IMR-90 (cell line): Measurements from ENCODE around the gene SPPL3. TPM values are rescaled to one million over a fixed set of nuclear protein-coding genes. Genes with fewer than 3 reads are reported as not detected.

ENCODE experiments used
- ATAC-seq: fragments of 200-7000 bp; cut with Tn5 transposase; 2 replicates; pipeline ENCODE4 v1.9.1; 2020; ENCODE audit warnings: low read depth, mild to moderate bottlenecking, moderate library complexity
- BruUV-seq: library from RNA; stranded (reverse); fragments of 400-500 nt; replicated peaks from 2 replicates; lab custom pipeline; 2021; lab: Mats Ljungman, UMichigan
- CTCF ChIA-PET: fragments of 300-600 bp; formaldehyde crosslinking; extraction: SDS; loops from one replicate; lab custom pipeline; 2021; ENCODE audit warnings: antibody characterized with exemption; lab: Yijun Ruan, JAX
- POLR2A ChIA-PET: fragments of 300-600 bp; sonication (Branson Sonifier 250); formaldehyde crosslinking; loops from one replicate; lab custom pipeline; 2022; ENCODE audit warnings: antibody characterized with exemption; ENCODE audit not compliant: unreplicated experiment; lab: Charles Lee
- DNase-seq: peaks from one replicate; pipeline ENCODE4 v3.0.0; 2013
- H2AFZ ChIP-seq: replicated peaks from 2 replicates; pipeline ENCODE3; 2013; ENCODE audit warnings: low read length, mild to moderate bottlenecking; ENCODE audit not compliant: poor library complexity
- H2AK5ac ChIP-seq: 2 replicates; pipeline ENCODE4 v1.6.1; 2013; ENCODE audit warnings: low read depth, low read length, inconsistent platforms
- H2AK9ac ChIP-seq: replicated peaks from 2 replicates; pipeline ENCODE3; 2013; ENCODE audit warnings: mild to moderate bottlenecking, low read depth, low read length, moderate library complexity; ENCODE audit not compliant: poor library complexity
- H2BK120ac ChIP-seq: 2 replicates; pipeline ENCODE4 v1.6.1; 2013; ENCODE audit warnings: low read depth, low read length, inconsistent platforms
- H2BK15ac ChIP-seq: 3 replicates; pipeline ENCODE4 v1.6.1; 2013; ENCODE audit warnings: low read depth, low read length, inconsistent platforms
- H2BK20ac ChIP-seq: 2 replicates; pipeline ENCODE4 v1.6.1; 2013; ENCODE audit warnings: low read depth, mild to moderate bottlenecking, inconsistent platforms, low read length, moderate library complexity
- H2BK5ac ChIP-seq: 2 replicates; pipeline ENCODE4 v1.6.1; 2013; ENCODE audit warnings: mild to moderate bottlenecking, low read depth, low read length, inconsistent platforms; ENCODE audit not compliant: poor library complexity, severe bottlenecking
- H3K14ac ChIP-seq: replicated peaks from 2 replicates; pipeline ENCODE4 v1.6.1; 2013; ENCODE audit warnings: low read depth, low read length, inconsistent platforms
- H3K18ac ChIP-seq: 2 replicates; pipeline ENCODE4 v1.6.1; 2013; ENCODE audit warnings: low read depth, low read length, control low read depth
- H3K23ac ChIP-seq: 2 replicates; pipeline ENCODE4 v1.6.1; 2013; ENCODE audit warnings: low read depth, low read length, inconsistent platforms
- H3K27ac ChIP-seq: 2 replicates; pipeline ENCODE4 v1.5.1; 2013; ENCODE audit warnings: mild to moderate bottlenecking, control low read depth, low read length; ENCODE audit not compliant: insufficient read depth
- H3K27me3 ChIP-seq: 2 replicates; pipeline ENCODE4 v1.6.1; 2013; ENCODE audit warnings: low read length; ENCODE audit not compliant: control insufficient read depth, insufficient read depth
- H3K36me3 ChIP-seq: 2 replicates; pipeline ENCODE4 v1.6.1; 2013; ENCODE audit warnings: low read length, mixed read lengths; ENCODE audit not compliant: control insufficient read depth, insufficient read depth
- H3K4ac ChIP-seq: 2 replicates; pipeline ENCODE4 v1.6.1; 2013; ENCODE audit warnings: low read depth, low read length, inconsistent platforms
- H3K4me1 ChIP-seq: 2 replicates; pipeline ENCODE4 v1.6.1; 2013; ENCODE audit warnings: low read length, mixed read lengths; ENCODE audit not compliant: control insufficient read depth, insufficient read depth
- H3K4me2 ChIP-seq: 2 replicates; pipeline ENCODE4 v1.6.1; 2013; ENCODE audit warnings: low read depth, mild to moderate bottlenecking, control low read depth, low read length, moderate library complexity
- H3K4me3 ChIP-seq: 2 replicates; pipeline ENCODE4 v1.5.1; 2013; ENCODE audit warnings: low read depth, mild to moderate bottlenecking, control low read depth, low read length, moderate library complexity; ENCODE audit not compliant: insufficient read depth
- H3K56ac ChIP-seq: 2 replicates; pipeline ENCODE4 v1.6.1; 2013; ENCODE audit warnings: low read length, inconsistent platforms; ENCODE audit not compliant: insufficient read depth; ENCODE audit errors: extremely low read depth
- H3K79me1 ChIP-seq, 2 experiments: 2 replicates each; pipeline ENCODE4 v1.6.1; 2013; ENCODE audit warnings: low read length in 2 of 2, inconsistent platforms in 1 of 2, low read depth in 1 of 2
- H3K9ac ChIP-seq: 2 replicates; pipeline ENCODE4 v1.6.1; 2013; ENCODE audit warnings: low read depth, low read length, control low read depth
- H3K9me1 ChIP-seq: 2 replicates; pipeline ENCODE4 v1.6.1; 2013; ENCODE audit warnings: low read length, inconsistent platforms; ENCODE audit not compliant: insufficient read depth
- H3K9me3 ChIP-seq: 2 replicates; pipeline ENCODE4 v1.6.1; 2013; ENCODE audit warnings: low read length; ENCODE audit not compliant: control insufficient read depth, insufficient read depth
- H4K20me1 ChIP-seq: 2 replicates; pipeline ENCODE4 v1.6.1; 2013; ENCODE audit warnings: low read length, inconsistent platforms; ENCODE audit not compliant: insufficient read depth
- H4K5ac ChIP-seq: 2 replicates; pipeline ENCODE4 v1.6.1; 2013; ENCODE audit warnings: mild to moderate bottlenecking, low read depth, low read length, control low read depth
- H4K8ac ChIP-seq, 2 experiments: 2 replicates each; pipeline ENCODE4 v1.6.1; 2013; ENCODE audit warnings: low read depth in 2 of 2, low read length in 2 of 2, control low read depth in 1 of 2, inconsistent platforms in 1 of 2
- H4K91ac ChIP-seq: 2 replicates; pipeline ENCODE4 v1.6.1; 2013; ENCODE audit warnings: low read depth, low read length, inconsistent platforms; ENCODE audit not compliant: insufficient read depth
- BHLHE40 ChIP-seq: fragments of 150-350 bp; IDR thresholded peaks from 2 replicates; pipeline ENCODE4 v1.6.1; 2016; ENCODE audit warnings: mild to moderate bottlenecking, low read depth, low read length
- CEBPB ChIP-seq: IDR thresholded peaks from 2 replicates; pipeline ENCODE4 v1.6.1; 2012; ENCODE audit warnings: low read depth, low read length, improper control_type of control experiment
- CHD1 ChIP-seq: IDR thresholded peaks from 2 replicates; pipeline ENCODE4 v1.6.1; 2012; ENCODE audit warnings: low read depth, low read length, improper control_type of control experiment
- CTCF ChIP-seq: conservative IDR thresholded peaks from 2 replicates; pipeline ENCODE4 v1.5.1; 2012; ENCODE audit warnings: mild to moderate bottlenecking, low read depth, low read length, improper control_type of control experiment
- ELK1 ChIP-seq: fragments of 150-350 bp; IDR thresholded peaks from 2 replicates; pipeline ENCODE4 v1.6.1; 2016; ENCODE audit warnings: low read depth, mild to moderate bottlenecking, low read length, moderate library complexity, borderline replicate concordance
- MAZ ChIP-seq: IDR thresholded peaks from 2 replicates; pipeline ENCODE4 v1.6.1; 2012; ENCODE audit warnings: low read depth, mild to moderate bottlenecking, low read length, improper control_type of control experiment, moderate library complexity, borderline replicate concordance
- MXI1 ChIP-seq: IDR thresholded peaks from 2 replicates; pipeline ENCODE4 v1.6.1; 2012; ENCODE audit warnings: low read depth, mild to moderate bottlenecking, low read length, moderate library complexity, borderline replicate concordance
- POLR2A ChIP-seq: IDR thresholded peaks from 2 replicates; pipeline ENCODE4 v1.6.1; 2012; ENCODE audit warnings: mild to moderate bottlenecking, low read depth, low read length
- RAD21 ChIP-seq: IDR thresholded peaks from 2 replicates; pipeline ENCODE4 v1.6.1; 2012; ENCODE audit warnings: low read length, improper control_type of control experiment
- RCOR1 ChIP-seq: IDR thresholded peaks from 2 replicates; pipeline ENCODE4 v1.6.1; 2012; ENCODE audit warnings: mild to moderate bottlenecking, low read length, improper control_type of control experiment; ENCODE audit not compliant: insufficient replicate concordance
- RFX5 ChIP-seq: IDR thresholded peaks from 2 replicates; pipeline ENCODE4 v1.8.0; 2012; ENCODE audit warnings: low read depth, mild to moderate bottlenecking, low read length, moderate library complexity
- SMC3 ChIP-seq: fragments of 150-350 bp; IDR thresholded peaks from 2 replicates; pipeline ENCODE4 v1.6.1; 2016; ENCODE audit warnings: low read depth, mild to moderate bottlenecking, antibody characterized with exemption, low read length, moderate library complexity
- USF2 ChIP-seq: fragments of 150-350 bp; IDR thresholded peaks from 2 replicates; pipeline ENCODE4 v1.6.1; 2017; ENCODE audit warnings: mild to moderate bottlenecking, antibody characterized with exemption, low read length, low read depth
- WGBS, 2 experiments: methylation state at CpG; one replicate each; pipeline versions ENCODE4 v1.1.5 to v1.1.7; 2013; ENCODE audit warnings: missing lambda C conversion rate in 2 of 2; ENCODE audit not compliant: insufficient read length in 1 of 2; ENCODE audit errors: extremely low coverage in 2 of 2; 5-methylcytosine and 5-hydroxymethylcytosine counted together
- dilution Hi-C: fragments of 300-500 bp; cut with HindIII; formaldehyde crosslinking; loops from one replicate; pipeline ENCODE4 v1.14.3; 2018; ENCODE audit warnings: low sequenced_read_pairs; ENCODE audit not compliant: unreplicated experiment
- in situ Hi-C: fragments of 300-500 bp; cut with MboI; formaldehyde crosslinking; loops from 3 replicates; pipeline ENCODE4 v1.14.3; 2019; ENCODE audit warnings: low sequenced_read_pairs, inconsistent platforms, mixed read lengths
- intact Hi-C: fragments of 100-400 bp; cut with micrococcal nuclease; formaldehyde crosslinking; loops from 2 replicates; pipeline ENCODE4 v1.10.0; 2022
- polyA plus RNA-seq, 3 experiments: library from polyadenylated mRNA; depleted of rRNA; stranded (reverse); fragments of >200 nt; gene quantifications; 2 replicates each; pipeline ENCODE4 v1.2.3, GENCODE V29; 2012; ENCODE audit warnings: low replicate concordance in 1 of 3
- total RNA-seq: library from RNA; depleted of rRNA; stranded (reverse); fragments of >200 nt; gene quantifications from 2 replicates; pipeline ENCODE4 v1.2.3, GENCODE V29; 2012

The SPPL3 gene
- total and polyA plus RNA-seq, 2 of the 4 experiments (the other 2 are of a cell fraction) = 1.6 to 18.0 TPM

- TF ChIP-seq RCOR1 = no peak
Measured at GRCh38 chr12:120925740-120926563, 21.8 kb upstream of the SPPL3 start (continued).

GRCh38 chr12:120922279-120922678 is 18.1 kb upstream of the SPPL3 start:
- H3K14ac ChIP-seq = no peak overlapping the region
- CTCF ChIA-PET = no interaction called here
- no peaks in the 10 kb centered on the region for H3K36me3 ChIP-seq
- ATAC-seq (no peak), DNase-seq (no peak)
- no peak overlapping the region for H3K4ac ChIP-seq
- in situ Hi-C loops (no loop called here), dilution Hi-C loops (no loop called here), intact Hi-C loops (no loop called here)
- peaks cover 5% of the 10 kb centered on the region for H3K9me3 ChIP-seq
- H2AK9ac ChIP-seq = no peak overlapping the region
- no peak overlapping the region for H2BK15ac ChIP-seq
- POLR2A ChIA-PET = no interaction called here
- WGBS, 2 experiments = no CpG with 5 or more reads among the region's 3 CpGs
- H2AFZ ChIP-seq = no peak overlapping the region
- H3K27ac ChIP-seq = no peak overlapping the region
- H4K5ac ChIP-seq = no peak overlapping the region
- no peak overlapping the region for H2BK20ac ChIP-seq
- no peak overlapping the region for H3K9ac ChIP-seq
- no peak overlapping the region for H3K56ac ChIP-seq
- no peaks in the 10 kb centered on the region; the same call in 1 of the 2 replicates for H3K27me3 ChIP-seq
- H2BK120ac ChIP-seq = no peak overlapping the region
- H3K4me3 ChIP-seq = no peak overlapping the region
- H4K91ac ChIP-seq = no peak overlapping the region
- no peaks in the 10 kb centered on the region for H3K4me1 ChIP-seq
- no TSS peak for BruUV-seq
- H3K79me1 ChIP-seq = no peaks in the 10 kb centered on the region
- no peaks in the 10 kb centered on the region for H4K20me1 ChIP-seq
- H3K4me2 ChIP-seq = no peak overlapping the region
- no peak overlapping the region for H2BK5ac ChIP-seq
- no peak overlapping the region for H4K8ac ChIP-seq
- no peak overlapping the region for H3K18ac ChIP-seq
- no peak overlapping the region for H3K23ac ChIP-seq
- no peak overlapping the region for H2AK5ac ChIP-seq
- no peaks in the 10 kb centered on the region for H3K9me1 ChIP-seq
- TF ChIP-seq RAD21 (no peak), MAZ (no peak), ELK1 (no peak), CTCF (no peak), CHD1 (no peak), CEBPB (no peak), MXI1 (no peak), SMC3 (no peak), POLR2A (no peak), BHLHE40 (no peak), RFX5 (no peak), USF2 (no peak)
